Mesenchymal stem cell (in vitro differentiated cells and primary cell): ENCODE measurements around the gene INSYN1.
"Not testable (repeated sequence)": the region's sequence is repeated elsewhere in the genome, so short reads cannot be mapped to it uniquely, and the experiment has no call there.

Experiments used
- DNase-seq: peaks from one replicate; pipeline ENCODE4 v3.0.0-alpha.2; 2013
- H2AFZ ChIP-seq: one replicate; pipeline ENCODE4 v1.6.1; 2013; ENCODE audit warnings: low read depth, mild to moderate bottlenecking, control low read depth, inconsistent platforms, low read length, moderate library complexity
- H2AK5ac ChIP-seq: 2 replicates; pipeline ENCODE4 v1.6.1; 2013; ENCODE audit warnings: low read length, moderate library complexity, mild to moderate bottlenecking, inconsistent platforms; ENCODE audit not compliant: severe bottlenecking
- H2BK120ac ChIP-seq: one replicate; pipeline ENCODE4 v1.6.1; 2013; ENCODE audit warnings: low read depth, mild to moderate bottlenecking, inconsistent platforms, low read length, moderate library complexity
- H2BK12ac ChIP-seq, 2 experiments: one replicate each; pipeline ENCODE4 v1.6.1; 2013; ENCODE audit warnings: inconsistent platforms in 2 of 2, low read length in 2 of 2, mild to moderate bottlenecking in 2 of 2, moderate library complexity in 2 of 2, control low read depth in 1 of 2
- H2BK15ac ChIP-seq: one replicate; pipeline ENCODE4 v1.6.1; 2013; ENCODE audit warnings: mild to moderate bottlenecking, low read depth, inconsistent platforms; ENCODE audit not compliant: poor library complexity, severe bottlenecking
- H2BK5ac ChIP-seq: 2 replicates; pipeline ENCODE4 v1.6.1; 2013; ENCODE audit warnings: low read depth, mild to moderate bottlenecking, low read length, control low read depth, inconsistent platforms; ENCODE audit not compliant: poor library complexity, severe bottlenecking
- H3K14ac ChIP-seq, 2 experiments: one replicate each; pipeline ENCODE4 v1.6.1; 2013; ENCODE audit warnings: inconsistent platforms in 2 of 2, low read length in 2 of 2, control low read depth in 1 of 2, mild to moderate bottlenecking in 1 of 2, moderate library complexity in 1 of 2
- H3K18ac ChIP-seq, 2 experiments: one replicate each; pipeline ENCODE4 v1.6.1; 2013; ENCODE audit warnings: inconsistent platforms in 2 of 2, low read length in 2 of 2, control low read depth in 1 of 2, low read depth in 1 of 2, mild to moderate bottlenecking in 1 of 2
- H3K23ac ChIP-seq, 2 experiments: one replicate each; pipeline ENCODE4 v1.6.1; 2013; ENCODE audit warnings: inconsistent platforms in 2 of 2, low read length in 2 of 2, mild to moderate bottlenecking in 2 of 2, moderate library complexity in 2 of 2, control low read depth in 1 of 2
- H3K27ac ChIP-seq: 2 replicates; pipeline ENCODE4 v1.5.1; 2013; ENCODE audit warnings: mild to moderate bottlenecking, moderate library complexity, low read length, control low read depth, inconsistent platforms; ENCODE audit not compliant: poor library complexity, severe bottlenecking
- H3K27me3 ChIP-seq, 2 experiments: 2 replicates each; pipeline versions ENCODE4 v1.6.1 to v1.7.0; 2013; ENCODE audit warnings: low read length in 2 of 2, mild to moderate bottlenecking in 2 of 2, moderate library complexity in 2 of 2, control low read depth in 1 of 2, inconsistent platforms in 1 of 2; ENCODE audit not compliant: control insufficient read depth in 1 of 2, insufficient read depth in 1 of 2
- H3K36me3 ChIP-seq, 2 experiments: 2 replicates each; pipeline versions ENCODE4 v1.6.1 to v1.7.0; 2013; ENCODE audit warnings: low read length in 2 of 2, control low read depth in 1 of 2, inconsistent platforms in 1 of 2, low read depth in 1 of 2, mild to moderate bottlenecking in 1 of 2; ENCODE audit not compliant: insufficient read depth in 2 of 2, control insufficient read depth in 1 of 2
- H3K4ac ChIP-seq, 2 experiments: one replicate each; pipeline ENCODE4 v1.6.1; 2013; ENCODE audit warnings: inconsistent platforms in 2 of 2, low read length in 2 of 2, mild to moderate bottlenecking in 2 of 2, moderate library complexity in 2 of 2, control low read depth in 1 of 2, low read depth in 1 of 2
- H3K4me1 ChIP-seq: 2 replicates; pipeline ENCODE4 v1.6.1; 2013; ENCODE audit warnings: low read depth, low read length, control low read depth; ENCODE audit not compliant: control insufficient read depth, insufficient read depth
- H3K4me2 ChIP-seq: 2 replicates; pipeline ENCODE4 v1.6.1; 2013; ENCODE audit warnings: low read length, mild to moderate bottlenecking, inconsistent platforms; ENCODE audit not compliant: poor library complexity, severe bottlenecking
- H3K4me3 ChIP-seq, 2 experiments: 2 replicates each; pipeline versions ENCODE4 v1.5.1 to v1.7.0; 2013; ENCODE audit warnings: low read length in 2 of 2, mild to moderate bottlenecking in 2 of 2, control low read depth in 1 of 2, low read depth in 1 of 2; ENCODE audit not compliant: insufficient read depth in 1 of 2
- H3K79me1 ChIP-seq: replicated peaks from 2 replicates; pipeline ENCODE4 v1.6.1; 2013; ENCODE audit warnings: mild to moderate bottlenecking, control low read depth, low read length, inconsistent platforms; ENCODE audit not compliant: poor library complexity, severe bottlenecking
- H3K9ac ChIP-seq: 2 replicates; pipeline ENCODE4 v1.7.0; 2013; ENCODE audit warnings: mild to moderate bottlenecking, low read length, moderate library complexity
- H3K9me3 ChIP-seq: 2 replicates; pipeline ENCODE4 v1.7.0; 2013; ENCODE audit warnings: mild to moderate bottlenecking, low read length; ENCODE audit not compliant: control insufficient read depth
- H4K8ac ChIP-seq: one replicate; pipeline ENCODE4 v1.6.1; 2013; ENCODE audit warnings: inconsistent platforms, mild to moderate bottlenecking, low read length, moderate library complexity
- H4K91ac ChIP-seq: one replicate; pipeline ENCODE4 v1.6.1; 2013; ENCODE audit warnings: mild to moderate bottlenecking, low read length, inconsistent platforms
- WGBS: methylation state at CpG from one replicate; pipeline ENCODE4 v1.1.7; 2013; ENCODE audit warnings: mixed read lengths; 5-methylcytosine and 5-hydroxymethylcytosine counted together

The INSYN1 gene

GRCh38 chr15:73704869-73705645 is 48.1 kb downstream of the INSYN1 start:
- H2AFZ ChIP-seq = no peak overlapping the region
- H3K36me3 ChIP-seq = peaks cover 77 to 85% of the 10 kb centered on the region in 2 experiments
- H3K9me3 ChIP-seq = no peaks in the 10 kb centered on the region
- peak; percentile 60 for DNase-seq
- no peaks in the 10 kb centered on the region for H3K4me1 ChIP-seq
- no peak overlapping the region for H3K4me3 ChIP-seq
- H2BK12ac ChIP-seq = no peak overlapping the region
- no peak overlapping the region for H4K91ac ChIP-seq
- no peaks in the 10 kb centered on the region for H3K27me3 ChIP-seq
- H3K23ac ChIP-seq = no peak overlapping the region
- H4K8ac ChIP-seq = no peak overlapping the region
- no peak overlapping the region for H3K9ac ChIP-seq
- no peak overlapping the region for H3K4ac ChIP-seq
- peaks cover 53% of the 10 kb centered on the region for H3K79me1 ChIP-seq
- no peak overlapping the region for H2BK120ac ChIP-seq
- no peak overlapping the region for H2AK5ac ChIP-seq
- H3K18ac ChIP-seq = no peak overlapping the region
- no peak overlapping the region for H3K27ac ChIP-seq
- 53% methylated on average over 13 of the region's 13 CpGs for WGBS
- H2BK15ac ChIP-seq = no peak overlapping the region
- no peak overlapping the region for H2BK5ac ChIP-seq
- no peak overlapping the region for H3K4me2 ChIP-seq
- no peak overlapping the region for H3K14ac ChIP-seq

- H3K27me3 ChIP-seq = not testable (repeated sequence)
- WGBS = 90% methylated on average over 22 of the region's 23 CpGs
Measured at GRCh38 chr15:73704142-73704868, 48.8 kb downstream of the INSYN1 start.

GRCh38 chr15:73703601-73704000 is 49.5 kb downstream of the INSYN1 start:
- 94% methylated on average over 23 of the region's 23 CpGs for WGBS
- not testable (repeated sequence) for H3K23ac ChIP-seq, H3K9ac ChIP-seq, H4K91ac ChIP-seq, H3K4me3 ChIP-seq, H3K14ac ChIP-seq, H3K4me2 ChIP-seq, H2BK120ac ChIP-seq, H2BK5ac ChIP-seq, H2BK15ac ChIP-seq, H2BK12ac ChIP-seq, H3K4me1 ChIP-seq, H3K27ac ChIP-seq, H3K27me3 ChIP-seq, H3K9me3 ChIP-seq, H2AK5ac ChIP-seq, H4K8ac ChIP-seq, H3K18ac ChIP-seq, DNase-seq, H3K4ac ChIP-seq, H2AFZ ChIP-seq
- peaks cover 59% of the 10 kb centered on the region for H3K79me1 ChIP-seq
- peaks cover 71 to 85% of the 10 kb centered on the region in 2 experiments for H3K36me3 ChIP-seq

More at GRCh38 chr15:73704142-73704868, 48.8 kb downstream of the INSYN1 start:
- not testable (repeated sequence) for H3K4me2 ChIP-seq, H3K9me3 ChIP-seq, DNase-seq, H3K27ac ChIP-seq, H2AFZ ChIP-seq, H3K18ac ChIP-seq, H2BK12ac ChIP-seq, H3K4ac ChIP-seq, H2BK5ac ChIP-seq, H2AK5ac ChIP-seq, H3K23ac ChIP-seq, H2BK120ac ChIP-seq, H3K9ac ChIP-seq, H4K8ac ChIP-seq, H3K14ac ChIP-seq, H3K4me1 ChIP-seq, H3K4me3 ChIP-seq, H4K91ac ChIP-seq, H2BK15ac ChIP-seq
- H3K36me3 ChIP-seq = peaks cover 75 to 85% of the 10 kb centered on the region in 2 experiments
- peaks cover 61% of the 10 kb centered on the region for H3K79me1 ChIP-seq
